OCI-LY3 (cell line): ENCODE data around the gene OTULINL.

Experiments
- CTCF ChIP-seq: fragments of 200-600, 300-600 bp; sonication (generic); IDR thresholded peaks from 2 replicates; pipeline ENCODE4 v1.5.1; 2014; ENCODE audit warnings: antibody characterized with exemption, low read length, low read depth
- EZH2phosphoT487 ChIP-seq: fragments of 200-600 bp; shearing (Covaris generic); IDR thresholded peaks from 2 replicates; pipeline ENCODE4 v1.6.1; 2018; ENCODE audit warnings: antibody characterized with exemption, mixed run types, low read depth

GRCh38 chr5:14595189-14595588, 13.6 kb downstream of the OTULINL start:
- TF ChIP-seq CTCF (no peak), EZH2phosphoT487 (no peak)
